ENCODE results near the gene MAPK10. TPM values are rescaled to one million over a fixed set of nuclear protein-coding genes. Genes with fewer than 3 reads are reported as not detected.

The MAPK10 gene
- total RNA-seq, 4 donors from 2014 or later, result 0.15 to 1.5 (median 0.35) TPM; not detected in 1

DNA sequence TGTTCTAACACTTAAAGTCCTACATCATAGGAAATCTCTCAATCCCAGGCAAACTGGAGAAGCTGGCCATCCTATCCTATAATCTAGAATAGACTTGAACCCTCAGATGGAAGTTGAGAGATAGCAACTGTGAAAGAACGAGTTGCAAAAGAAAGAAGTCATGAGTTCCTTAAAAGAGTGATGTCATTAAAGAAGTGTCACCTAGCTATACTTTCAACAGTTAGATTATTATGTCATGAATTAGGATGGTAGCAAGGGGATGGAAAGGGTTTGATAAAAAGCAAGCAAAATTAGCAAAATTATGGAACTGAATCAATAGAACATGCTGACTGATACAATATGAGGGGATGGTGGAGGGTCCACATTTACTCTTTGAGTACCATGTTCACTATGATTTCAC lies 7.1 kb upstream of the MAPK10 start:
- H3K4me1 ChIP-seq, result no peaks in the 10 kb centered on the region
- intact Hi-C loops (cut with DNase I; ENCODE audit: low total_unique reads) (no loop called here), in situ Hi-C loops (cut with MboI; ENCODE audit: low sequenced_read_pairs in 4 of 4) (no loop called here)
- H3K27me3 ChIP-seq, result no peaks in the 10 kb centered on the region
- H3K9me3 ChIP-seq, result no peaks in the 10 kb centered on the region
- ATAC-seq, result no peak
- H3K36me3 ChIP-seq, result no peaks in the 10 kb centered on the region
- TF ChIP-seq, protein P1, sequence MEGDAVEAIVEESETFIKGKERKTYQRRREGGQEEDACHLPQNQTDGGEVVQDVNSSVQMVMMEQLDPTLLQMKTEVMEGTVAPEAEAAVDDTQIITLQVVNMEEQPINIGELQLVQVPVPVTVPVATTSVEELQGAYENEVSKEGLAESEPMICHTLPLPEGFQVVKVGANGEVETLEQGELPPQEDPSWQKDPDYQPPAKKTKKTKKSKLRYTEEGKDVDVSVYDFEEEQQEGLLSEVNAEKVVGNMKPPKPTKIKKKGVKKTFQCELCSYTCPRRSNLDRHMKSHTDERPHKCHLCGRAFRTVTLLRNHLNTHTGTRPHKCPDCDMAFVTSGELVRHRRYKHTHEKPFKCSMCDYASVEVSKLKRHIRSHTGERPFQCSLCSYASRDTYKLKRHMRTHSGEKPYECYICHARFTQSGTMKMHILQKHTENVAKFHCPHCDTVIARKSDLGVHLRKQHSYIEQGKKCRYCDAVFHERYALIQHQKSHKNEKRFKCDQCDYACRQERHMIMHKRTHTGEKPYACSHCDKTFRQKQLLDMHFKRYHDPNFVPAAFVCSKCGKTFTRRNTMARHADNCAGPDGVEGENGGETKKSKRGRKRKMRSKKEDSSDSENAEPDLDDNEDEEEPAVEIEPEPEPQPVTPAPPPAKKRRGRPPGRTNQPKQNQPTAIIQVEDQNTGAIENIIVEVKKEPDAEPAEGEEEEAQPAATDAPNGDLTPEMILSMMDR (IDR thresholded peaks at IDR 0.05 in 4 of 5, conservative IDR thresholded peaks at IDR 0.05 in 1 of 5), result no peak
- TF ChIP-seq POLR2A (IDR thresholded peaks at IDR 0.05), result no peak
- no peak for DNase-seq
- no peak overlapping the region for H3K27ac ChIP-seq
- H3K4me3 ChIP-seq, result no peak overlapping the region

GRCh38 chr4:86362510-86362909 lies 2.7 kb upstream of the MAPK10 start:
- H3K9me3 ChIP-seq, result no peaks in the 10 kb centered on the region
- no peak overlapping the region for H3K4me3 ChIP-seq
- H3K27me3 ChIP-seq, result no peaks in the 10 kb centered on the region
- intact Hi-C loops (cut with DNase I; ENCODE audit: low total_unique reads), result no loop called here
- H3K36me3 ChIP-seq, result no peaks in the 10 kb centered on the region
- peaks cover 0 to 9% of the 10 kb centered on the region in 2 donors for H3K4me1 ChIP-seq
- in situ Hi-C loops (cut with MboI; ENCODE audit: low sequenced_read_pairs in 4 of 4), result no loop called here
- DNase-seq, result no peak
- TF ChIP-seq, protein P1 (IDR thresholded peaks at IDR 0.05 in 4 of 5, conservative IDR thresholded peaks at IDR 0.05 in 1 of 5), result no peak
- no peak for TF ChIP-seq POLR2A (IDR thresholded peaks at IDR 0.05)
- no peak for ATAC-seq
- H3K27ac ChIP-seq, result no peak overlapping the region

- ATAC-seq, result peak; percentile 77 to 80
- intact Hi-C loops (cut with DNase I; ENCODE audit: low total_unique reads), result no loop called here
- no peaks in the 10 kb centered on the region for H3K27me3 ChIP-seq
Measured at GRCh38 chr4:86358257-86358656, 1.6 kb downstream of the MAPK10 start.

GRCh38 chr4:86357608-86358007 lies 2.2 kb downstream of the MAPK10 start:
- in situ Hi-C loops (cut with MboI; ENCODE audit: low sequenced_read_pairs in 4 of 4) (no loop called here), intact Hi-C loops (cut with DNase I; ENCODE audit: low total_unique reads) (no loop called here)
- no peak for DNase-seq
- Histone ChIP-seq H3K27me3 (no peaks in the 10 kb centered on the region), H3K9me3 (no peaks in the 10 kb centered on the region), H3K4me1 (peaks cover 0 to 9% of the 10 kb centered on the region in 2 donors), H3K36me3 (no peaks in the 10 kb centered on the region), H3K27ac (no peak overlapping the region), H3K4me3 (no peak overlapping the region)
- ATAC-seq, result no peak
- TF ChIP-seq, protein P1 (IDR thresholded peaks at IDR 0.05 in 4 of 5, conservative IDR thresholded peaks at IDR 0.05 in 1 of 5), result no peak
- no peak for TF ChIP-seq POLR2A (IDR thresholded peaks at IDR 0.05)

More at GRCh38 chr4:86358257-86358656, 1.6 kb downstream of the MAPK10 start:
- Histone ChIP-seq H3K36me3 (no peaks in the 10 kb centered on the region), H3K4me3 (no peak overlapping the region), H3K9me3 (no peaks in the 10 kb centered on the region), H3K4me1 (peaks cover 0 to 9% of the 10 kb centered on the region in 2 donors), H3K27ac (no peak overlapping the region)
- DNase-seq, result no peak
- in situ Hi-C loops (cut with MboI; ENCODE audit: low sequenced_read_pairs in 4 of 4), result no loop called here
- TF ChIP-seq, protein P1 (IDR thresholded peaks at IDR 0.05 in 4 of 5, conservative IDR thresholded peaks at IDR 0.05 in 1 of 5), result no peak
- no peak for TF ChIP-seq POLR2A (IDR thresholded peaks at IDR 0.05)
